ENCODE data around the gene NUDT5.

The NUDT5 gene

GRCh38 chr10:12195603-12196506 lies at the start of gene NUDT5, which contains the start of gene CDC123:
NUDT5 (minus strand) TSS chr10:12195891; CDS start chr10:12186291, 9,600 bp downstream.
CDC123 (plus strand) TSS chr10:12196188; CDS start chr10:12196246, 58 bp downstream.
- peak within 1 kb of the TSS; percentile 85 for H3K4me3 ChIP-seq (ENCODE audit: low read depth, low read length)
- TF ChIP-seq, protein P1, sequence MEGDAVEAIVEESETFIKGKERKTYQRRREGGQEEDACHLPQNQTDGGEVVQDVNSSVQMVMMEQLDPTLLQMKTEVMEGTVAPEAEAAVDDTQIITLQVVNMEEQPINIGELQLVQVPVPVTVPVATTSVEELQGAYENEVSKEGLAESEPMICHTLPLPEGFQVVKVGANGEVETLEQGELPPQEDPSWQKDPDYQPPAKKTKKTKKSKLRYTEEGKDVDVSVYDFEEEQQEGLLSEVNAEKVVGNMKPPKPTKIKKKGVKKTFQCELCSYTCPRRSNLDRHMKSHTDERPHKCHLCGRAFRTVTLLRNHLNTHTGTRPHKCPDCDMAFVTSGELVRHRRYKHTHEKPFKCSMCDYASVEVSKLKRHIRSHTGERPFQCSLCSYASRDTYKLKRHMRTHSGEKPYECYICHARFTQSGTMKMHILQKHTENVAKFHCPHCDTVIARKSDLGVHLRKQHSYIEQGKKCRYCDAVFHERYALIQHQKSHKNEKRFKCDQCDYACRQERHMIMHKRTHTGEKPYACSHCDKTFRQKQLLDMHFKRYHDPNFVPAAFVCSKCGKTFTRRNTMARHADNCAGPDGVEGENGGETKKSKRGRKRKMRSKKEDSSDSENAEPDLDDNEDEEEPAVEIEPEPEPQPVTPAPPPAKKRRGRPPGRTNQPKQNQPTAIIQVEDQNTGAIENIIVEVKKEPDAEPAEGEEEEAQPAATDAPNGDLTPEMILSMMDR (IDR thresholded peaks at IDR 0.05; ENCODE audit: low read depth, low read length), result no peak

GRCh38 chr10:12243864-12244620 lies 48.4 kb upstream of the NUDT5 start:
- TF ChIP-seq, protein P1 (IDR thresholded peaks at IDR 0.05; ENCODE audit: low read depth, low read length), result no peak
- no peak overlapping the region for H3K4me3 ChIP-seq (ENCODE audit: low read depth, low read length)

DNA sequence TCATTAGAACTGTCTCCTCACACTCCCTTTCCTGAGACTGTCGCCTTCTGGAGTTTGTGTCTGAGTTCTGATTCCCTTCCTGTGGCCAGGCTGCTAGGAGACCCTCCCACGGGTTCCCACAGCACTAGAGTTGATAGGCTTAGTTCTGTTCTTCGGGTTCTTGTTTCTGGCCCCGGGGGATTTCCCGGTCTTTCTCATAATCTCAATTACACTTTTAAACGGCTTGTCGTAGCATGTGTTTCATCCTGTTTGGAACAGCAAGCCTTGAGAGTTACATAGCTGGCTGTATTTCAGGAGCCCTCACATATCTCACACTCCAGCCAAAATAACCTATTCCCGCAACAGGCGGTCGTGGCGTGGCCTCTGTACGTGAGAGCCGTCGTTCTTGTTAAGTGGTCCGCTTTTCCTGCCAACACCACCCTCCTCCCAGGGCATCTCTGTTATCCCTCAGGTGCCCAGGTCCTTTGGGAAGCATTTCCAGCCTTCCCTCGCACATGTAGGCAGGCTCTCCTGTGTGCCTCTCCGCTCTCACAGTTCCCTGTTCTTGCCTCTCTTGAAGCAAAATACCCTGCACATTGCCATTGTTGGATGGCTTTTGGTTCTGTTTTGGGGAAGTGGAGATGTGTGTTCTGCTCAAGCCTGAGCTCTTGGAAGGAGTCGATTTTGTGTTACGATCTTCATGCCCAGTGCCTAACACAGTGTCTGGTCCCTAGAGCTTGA lies 46.3 kb upstream of the NUDT5 start:
- no peak overlapping the region for H3K4me3 ChIP-seq (ENCODE audit: low read depth, low read length)
- TF ChIP-seq, protein P1 (IDR thresholded peaks at IDR 0.05; ENCODE audit: low read depth, low read length), result no peak

DNA sequence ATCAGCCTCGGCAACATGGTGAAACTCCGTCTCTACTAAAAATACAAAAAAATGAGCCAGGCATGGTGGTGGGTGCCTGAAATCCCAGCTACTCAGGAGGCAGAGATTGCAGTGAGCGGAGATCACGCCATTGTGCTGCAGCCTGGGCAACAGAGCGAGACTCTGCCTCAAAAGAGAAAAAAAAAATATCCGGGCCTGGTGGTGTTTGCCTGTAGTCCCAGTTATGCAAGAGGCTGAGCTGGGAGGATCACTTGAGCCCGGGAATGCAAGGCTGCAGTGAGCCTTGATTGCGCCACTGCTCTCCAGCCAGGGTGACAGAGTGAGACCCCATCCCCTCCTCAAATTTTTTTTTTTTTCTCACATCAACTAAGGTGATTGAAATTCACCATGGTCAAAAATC lies 43.1 kb upstream of the NUDT5 start:
- TF ChIP-seq, protein P1 (IDR thresholded peaks at IDR 0.05; ENCODE audit: low read depth, low read length), result no peak
- H3K4me3 ChIP-seq (ENCODE audit: low read depth, low read length), result no peak overlapping the region

DNA sequence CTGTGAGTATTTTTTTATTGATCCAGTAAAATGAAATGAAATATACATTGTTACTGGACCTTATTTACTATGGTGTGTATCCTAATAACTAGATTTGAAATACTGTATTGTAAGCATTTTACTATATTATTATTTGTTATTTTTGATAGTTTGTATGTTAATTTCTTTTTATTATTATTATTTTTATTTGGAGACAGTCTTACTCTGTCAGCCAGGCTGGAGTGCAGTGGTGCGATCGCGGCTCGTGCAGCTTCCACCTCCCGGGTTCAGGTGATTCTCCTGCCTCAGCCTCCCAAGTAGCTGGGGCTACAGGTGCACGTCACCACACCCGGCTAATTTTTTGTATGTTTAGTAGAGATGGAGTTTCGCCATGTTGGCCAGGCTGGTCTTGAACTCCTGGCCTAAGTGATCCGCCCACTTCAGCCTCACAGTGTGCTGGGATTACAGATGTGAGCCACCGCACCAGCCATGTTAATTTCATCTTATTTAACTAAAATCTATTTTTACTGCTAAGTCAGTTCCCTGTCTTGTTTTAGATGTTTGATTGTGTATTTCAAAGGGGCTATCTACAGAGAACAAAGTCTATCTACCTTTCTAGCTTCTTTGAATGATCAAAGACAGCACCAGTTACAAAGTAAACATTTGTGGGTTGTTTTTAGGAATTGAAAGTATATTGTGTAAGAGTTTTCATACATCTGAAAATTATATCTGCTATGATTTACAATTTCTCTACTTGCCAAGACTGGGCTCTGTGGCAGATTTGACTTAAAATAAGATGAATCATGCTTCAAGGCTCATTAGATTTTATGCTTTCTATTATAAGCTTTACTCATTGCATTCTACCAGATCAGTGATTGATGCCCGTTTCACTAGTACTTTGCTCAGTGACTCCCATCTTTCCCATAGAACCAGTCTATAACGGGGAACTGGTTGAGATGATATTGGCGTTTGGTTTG lies 41.9 kb upstream of the NUDT5 start:
- H3K4me3 ChIP-seq (ENCODE audit: low read depth, low read length), result no peak overlapping the region
- TF ChIP-seq, protein P1 (IDR thresholded peaks at IDR 0.05; ENCODE audit: low read depth, low read length), result no peak

GRCh38 chr10:12235796-12236195 lies 40.1 kb upstream of the NUDT5 start:
- H3K4me3 ChIP-seq (ENCODE audit: low read depth, low read length), result no peak overlapping the region
- TF ChIP-seq, protein P1 (IDR thresholded peaks at IDR 0.05; ENCODE audit: low read depth, low read length), result no peak

Measured in WI38 (cell line).